ENCODE measurements around the gene GATAD2A. TPM values are rescaled to one million over a fixed set of nuclear protein-coding genes. Genes with fewer than 3 reads are reported as not detected.
A peak's percentile ranks its signal among the peaks of the same experiment; 100 is the strongest.

GATAD2A gene
- total and polyA plus RNA-seq, 9 of the 15 experiments (the other 6 are each of a cell fraction or from before 2014, with no cell fraction given), result 2.4 to 226 (median 44.2) TPM

DNA sequence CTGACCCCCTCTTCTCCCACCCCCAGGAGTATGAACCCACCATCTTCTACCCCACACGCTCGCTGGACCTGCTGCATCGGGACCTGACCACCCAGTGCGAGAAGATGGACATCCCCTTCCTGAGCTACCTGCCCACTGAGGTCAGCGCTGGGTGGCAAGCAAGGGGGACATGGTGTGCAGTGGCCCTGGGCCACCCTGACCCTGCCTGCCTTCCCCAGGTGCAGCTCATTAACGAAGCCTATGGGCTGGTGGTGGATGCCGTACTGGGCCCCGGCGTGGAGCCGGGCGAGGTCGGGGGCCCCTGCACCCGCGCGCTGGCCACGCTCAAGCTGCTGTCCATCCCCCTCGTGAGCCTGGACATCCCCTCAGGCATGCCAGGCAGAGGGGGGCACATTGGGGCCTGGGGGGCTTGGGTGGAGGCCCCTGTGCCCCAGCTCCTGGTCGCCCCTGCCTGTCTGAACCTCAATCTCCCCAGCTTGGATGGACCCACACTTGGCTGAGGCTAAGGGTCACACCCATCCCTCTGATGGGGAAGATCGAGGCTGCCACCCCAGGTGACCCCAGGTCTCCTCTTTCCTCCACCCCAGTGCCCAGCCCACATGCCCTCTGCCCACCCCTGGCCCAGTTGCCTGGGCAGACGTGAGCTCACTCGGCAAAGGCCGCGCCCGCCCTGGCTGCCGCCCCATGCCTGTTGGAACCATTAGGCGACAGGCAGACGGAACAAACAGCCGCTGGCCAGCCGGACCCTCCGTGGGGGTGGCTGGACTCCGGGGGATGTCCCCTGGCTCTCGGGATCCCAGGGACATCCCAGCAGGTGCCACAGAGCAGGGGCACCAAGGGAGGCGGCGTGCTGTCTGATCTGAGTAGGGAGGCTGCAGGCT is 130.1 kb downstream of the GATAD2A start:
- no TSS peak for BruUV-seq (replicated peaks)
- CTCF ChIA-PET (ENCODE audit: low intra/inter-chr PET ratio), result no interaction called here
- H4K20me1 ChIP-seq (replicated peaks; ENCODE audit: control insufficient read depth, insufficient read depth, low read length), result 0 out of 2 replicates have a peak, but pooled peaks cover 10% of the 10 kb centered on the region
- DNase-seq (ENCODE audit: extremely low read depth in 1 of 4, low spot score in 3 of 4) (no peak), ATAC-seq (no peak), FAIRE-seq (no peak)
- no peak overlapping the region for H2AFZ ChIP-seq (ENCODE audit: low read depth, low read length)
- no peaks in the 10 kb centered on the region; the same call in 1 of the 2 replicates for H3K9me3 ChIP-seq (replicated peaks; ENCODE audit: control insufficient read depth, insufficient read depth, low read depth, low read length)
- peaks cover 5 to 42% of the 10 kb centered on the region in 2 experiments for H3K4me1 ChIP-seq (replicated peaks in 1 of 2; ENCODE audit: control insufficient read depth in 2 of 2, insufficient read depth in 2 of 2, low read length in 2 of 2)
- TF ChIP-seq, protein P1, sequence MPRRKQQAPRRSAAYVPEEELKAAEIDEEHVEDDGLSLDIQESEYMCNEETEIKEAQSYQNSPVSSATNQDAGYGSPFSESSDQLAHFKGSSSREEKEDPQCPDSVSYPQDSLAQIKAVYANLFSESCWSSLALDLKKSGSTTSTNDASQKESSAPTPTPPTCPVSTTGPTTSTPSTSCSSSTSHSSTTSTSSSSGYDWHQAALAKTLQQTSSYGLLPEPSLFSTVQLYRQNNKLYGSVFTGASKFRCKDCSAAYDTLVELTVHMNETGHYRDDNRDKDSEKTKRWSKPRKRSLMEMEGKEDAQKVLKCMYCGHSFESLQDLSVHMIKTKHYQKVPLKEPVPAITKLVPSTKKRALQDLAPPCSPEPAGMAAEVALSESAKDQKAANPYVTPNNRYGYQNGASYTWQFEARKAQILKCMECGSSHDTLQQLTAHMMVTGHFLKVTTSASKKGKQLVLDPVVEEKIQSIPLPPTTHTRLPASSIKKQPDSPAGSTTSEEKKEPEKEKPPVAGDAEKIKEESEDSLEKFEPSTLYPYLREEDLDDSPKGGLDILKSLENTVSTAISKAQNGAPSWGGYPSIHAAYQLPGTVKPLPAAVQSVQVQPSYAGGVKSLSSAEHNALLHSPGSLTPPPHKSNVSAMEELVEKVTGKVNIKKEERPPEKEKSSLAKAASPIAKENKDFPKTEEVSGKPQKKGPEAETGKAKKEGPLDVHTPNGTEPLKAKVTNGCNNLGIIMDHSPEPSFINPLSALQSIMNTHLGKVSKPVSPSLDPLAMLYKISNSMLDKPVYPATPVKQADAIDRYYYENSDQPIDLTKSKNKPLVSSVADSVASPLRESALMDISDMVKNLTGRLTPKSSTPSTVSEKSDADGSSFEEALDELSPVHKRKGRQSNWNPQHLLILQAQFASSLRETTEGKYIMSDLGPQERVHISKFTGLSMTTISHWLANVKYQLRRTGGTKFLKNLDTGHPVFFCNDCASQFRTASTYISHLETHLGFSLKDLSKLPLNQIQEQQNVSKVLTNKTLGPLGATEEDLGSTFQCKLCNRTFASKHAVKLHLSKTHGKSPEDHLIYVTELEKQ (CRISPR knock-in tag; IDR thresholded peaks at IDR 0.05), result no peak
- TF ChIP-seq CHD2 (IDR thresholded peaks at IDR 0.05; ENCODE audit: low read depth, low read length), result no peak
- peak; percentile 50 for TF ChIP-seq POLR2G (IDR thresholded peaks at IDR 0.05; ENCODE audit: low read depth, low read length)
- TF ChIP-seq ZBED1 (IDR thresholded peaks at IDR 0.05), result no peak
- TF ChIP-seq ELF1 (tag; IDR thresholded peaks at IDR 0.05), result no peak
- TF ChIP-seq C11orf30 (IDR thresholded peaks at IDR 0.05; ENCODE audit: low read depth), result no peak
- no peak for TF ChIP-seq ATF7 (IDR thresholded peaks at IDR 0.05)
- no peak overlapping the region for H3K9ac ChIP-seq (ENCODE audit: insufficient read depth in 1 of 2, low read depth in 2 of 2, low read length in 2 of 2)
- peaks cover 3% of the 10 kb centered on the region for H3K9me1 ChIP-seq (ENCODE audit: control insufficient read depth, insufficient read depth, low read length)
- POLR2A ChIA-PET, result interaction anchor here (0.5 kb wide), 1 partner anchor 227 kb away, joined by 3 read pairs; no protein-coding TSS in a partner anchor
- no peaks in the 10 kb centered on the region; the same call in 2 of the 3 replicates for H3K36me3 ChIP-seq (ENCODE audit: control insufficient read depth, insufficient read depth, low read length)
- no peak overlapping the region for H3K4me2 ChIP-seq (ENCODE audit: insufficient read depth, low read length)
- in situ Hi-C loops (cut with MboI) (loop anchor here (25.0 kb wide), 1 partner anchor 102 kb away; the partner anchor contains the start of genes GMIP and LPAR2), intact Hi-C loops (cut with micrococcal nuclease) (no loop called here)
- H3K27me3 ChIP-seq (ENCODE audit: control insufficient read depth in 2 of 2, insufficient read depth in 2 of 2, low read length in 2 of 2), result no peaks in the 10 kb centered on the region
- H3K79me2 ChIP-seq (ENCODE audit: control insufficient read depth, insufficient read depth, low read length), result no peaks in the 10 kb centered on the region
- WGBS (ENCODE audit: insufficient coverage, low coverage, missing lambda C conversion rate), result 84% methylated on average over 27 of the region's 34 CpGs
- H3K4me3 ChIP-seq, result no peak overlapping the region
- H3K27ac ChIP-seq (ENCODE audit: extremely low read depth, low read depth, low read length), result no peak overlapping the region
